ENCODE data around the gene HBG1.

HBG1 gene

GRCh38 chr11:5224538-5225479 lies 24.8 kb downstream of the HBG1 start:
- no peak for DNase-seq

- DNase-seq: no peak
Observed at GRCh38 chr11:5223686-5224085, 26.0 kb downstream of the HBG1 start.

- no peak for DNase-seq
Observed at GRCh38 chr11:5223146-5223545, 26.5 kb downstream of the HBG1 start.

GRCh38 chr11:5210376-5210885 lies 39.2 kb downstream of the HBG1 start:
- DNase-seq: no peak

GRCh38 chr11:5204787-5205186 lies 44.9 kb downstream of the HBG1 start:
- DNase-seq: no peak

- no peak for DNase-seq
Observed at GRCh38 chr11:5203366-5203765, 46.3 kb downstream of the HBG1 start.

- no peak for DNase-seq
Observed at GRCh38 chr11:5200582-5200981, 49.1 kb downstream of the HBG1 start, which contains the start of gene OR51V1. Gene OR51V1 (minus strand): TSS chr11:5200682. CDS start chr11:5200682, 0 bp downstream.

GRCh38 chr11:5198285-5198684 lies 51.4 kb downstream of the HBG1 start:
- no peak for DNase-seq
